Lung (tissue), 12 donors: Measurements from ENCODE around the gene TNFSF13B. TPM values are rescaled to one million over a fixed set of nuclear protein-coding genes. Genes with fewer than 3 reads are reported as not detected.

Experiments used
- ATAC-seq: fragments of 200-7000 bp; cut with Tn5 transposase; one replicate; pipeline ENCODE4 v1.9.1; 2020; ENCODE audit warnings: moderate number of reproducible peaks; ENCODE audit not compliant: insufficient read depth, low FRiP score
- DNase-seq, 3 donors: peaks; one replicate each; pipeline ENCODE4 v3.0.0-alpha.2; 2013 to 2017
- H3K27ac ChIP-seq, 2 donors: one replicate each; pipeline ENCODE4 v1.5.1; 2013; ENCODE audit warnings: mild to moderate bottlenecking in 2 of 2, moderate library complexity in 2 of 2, control low read depth in 1 of 2, inconsistent platforms in 1 of 2, low read depth in 1 of 2, low read length in 1 of 2
- H3K27me3 ChIP-seq, 3 donors: one replicate each; pipeline ENCODE4 v1.5.1; 2013; ENCODE audit warnings: low read length in 2 of 3; ENCODE audit not compliant: control insufficient read depth in 3 of 3, insufficient read depth in 3 of 3
- H3K36me3 ChIP-seq, 4 donors: one replicate each; pipeline ENCODE4 v1.5.1; 2013; ENCODE audit warnings: low read length in 4 of 4, mild to moderate bottlenecking in 1 of 4, moderate library complexity in 1 of 4; ENCODE audit not compliant: control insufficient read depth in 4 of 4, insufficient read depth in 4 of 4
- H3K4me1 ChIP-seq, 5 donors: one replicate each; pipeline ENCODE4 v1.5.1; 2013; ENCODE audit warnings: low read length in 5 of 5, mild to moderate bottlenecking in 2 of 5, moderate library complexity in 1 of 5; ENCODE audit not compliant: control insufficient read depth in 5 of 5, insufficient read depth in 5 of 5
- H3K4me3 ChIP-seq: one replicate; pipeline ENCODE4 v1.5.1; 2013; ENCODE audit warnings: mild to moderate bottlenecking, control low read depth, moderate library complexity
- H3K9ac ChIP-seq, 2 donors: one replicate each; pipeline ENCODE4 v1.5.1; 2013; ENCODE audit warnings: low read length in 2 of 2, control low read depth in 1 of 2; ENCODE audit not compliant: insufficient read depth in 1 of 2
- H3K9me3 ChIP-seq, 4 donors: one replicate each; pipeline ENCODE4 v1.5.1; 2013; ENCODE audit warnings: low read length in 3 of 4, mild to moderate bottlenecking in 1 of 4, moderate library complexity in 1 of 4; ENCODE audit not compliant: control insufficient read depth in 4 of 4, insufficient read depth in 3 of 4
- CTCF ChIP-seq: IDR thresholded peaks from 2 replicates; pipeline ENCODE4 v1.5.1; 2012; ENCODE audit warnings: mild to moderate bottlenecking; ENCODE audit errors: control extremely low read depth, extremely low read depth
- WGBS, 2 donors: extraction: QIAGEN DNeasy Blood & Tissue Kit; methylation state at CpG; one replicate each; pipeline ENCODE4 v1.1.7; 2013; 5-methylcytosine and 5-hydroxymethylcytosine counted together
- polyA plus RNA-seq, 2 donors: library from polyadenylated mRNA; stranded (reverse); fragments of 200-250 nt; gene quantifications; one replicate each; pipeline ENCODE4 v1.2.1, GENCODE V29; 2013
- total RNA-seq, 2 donors: library from RNA; depleted of rRNA in 1 of 2; stranded (reverse); fragments of >200 nt in 1 of 2; gene quantifications; one replicate each; pipeline ENCODE4 v1.2.1, GENCODE V29; 2014 to 2021
- donor health status: control.
- donor health status: control.
- donor health status: Bipolar disorder and iron deficiency.
- donor health status: healthy.
- donor health status: DM: yes; HTN: yes; CAD: no.

The TNFSF13B gene
- total and polyA plus RNA-seq, 4 donors, result 6.0 to 32.9 (median 24.9) TPM

GRCh38 chr13:108249150-108249549, 20.4 kb upstream of the TNFSF13B start:
- no peaks in the 10 kb centered on the region for H3K4me1 ChIP-seq
- no peaks in the 10 kb centered on the region for H3K27me3 ChIP-seq
- ATAC-seq, result no peak
- no peak for DNase-seq
- TF ChIP-seq CTCF, result no peak
- H3K9ac ChIP-seq, result no peak overlapping the region
- H3K36me3 ChIP-seq, result no peaks in the 10 kb centered on the region
- 71 to 73% methylated on average over 4 of the region's 4 CpGs for WGBS, 2 donors
- peaks cover 0 to 6% (median 1%) of the 10 kb centered on the region in 4 donors for H3K9me3 ChIP-seq
- no peak overlapping the region for H3K27ac ChIP-seq
- no peak overlapping the region for H3K4me3 ChIP-seq

DNA sequence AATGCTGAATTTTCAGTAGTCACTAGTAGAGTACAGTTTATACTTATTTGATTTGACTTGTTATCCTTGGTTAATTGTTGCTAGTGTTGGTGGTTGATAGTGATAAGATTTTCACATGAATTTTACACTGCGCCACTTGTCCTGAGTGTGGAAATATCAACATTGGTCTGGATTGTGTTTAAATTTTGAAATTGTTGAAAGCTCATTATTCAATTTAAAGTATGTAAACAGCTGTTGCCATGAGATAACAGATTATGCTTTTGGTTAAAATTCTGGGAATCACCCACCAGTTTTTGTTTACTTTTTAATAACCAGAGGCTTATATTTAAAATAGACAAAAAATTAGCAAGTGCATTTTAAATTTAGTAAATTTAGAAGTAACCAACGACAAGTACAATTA, 12.3 kb upstream of the TNFSF13B start:
- DNase-seq, result no peak
- no peak overlapping the region for H3K27ac ChIP-seq
- H3K9me3 ChIP-seq, result no peaks in the 10 kb centered on the region
- no peaks in the 10 kb centered on the region for H3K36me3 ChIP-seq
- H3K4me3 ChIP-seq, result no peak overlapping the region
- no peak for TF ChIP-seq CTCF
- no peaks in the 10 kb centered on the region for H3K27me3 ChIP-seq
- no peak for ATAC-seq
- H3K4me1 ChIP-seq, result no peaks in the 10 kb centered on the region
- 71 to 88% methylated on average over 2 of the region's 2 CpGs for WGBS, 2 donors
- no peak overlapping the region for H3K9ac ChIP-seq

- Histone ChIP-seq H3K9me3 (no peaks in the 10 kb centered on the region), H3K9ac (no peak overlapping the region), H3K4me3 (no peak overlapping the region), H3K4me1 (peaks cover 0 to 17% (median 3%) of the 10 kb centered on the region in 5 donors), H3K36me3 (no peaks in the 10 kb centered on the region), H3K27me3 (no peaks in the 10 kb centered on the region), H3K27ac (no peak overlapping the region)
- ATAC-seq (no peak), DNase-seq (peak; percentile 45 to 97 (median 93))
- TF ChIP-seq CTCF, result no peak
- WGBS, 2 donors, result 71 to 83% methylated on average over 9 of the region's 9 CpGs
Observed at GRCh38 chr13:108263621-108264355, 5.7 kb upstream of the TNFSF13B start.
